Kidney capillary endothelial cell (primary cell): ENCODE measurements around the gene SBK1.

Experiments
- DNase-seq: peaks from one replicate; pipeline ENCODE4 v3.0.0-alpha.2; 2018; ENCODE audit warnings: low spot score

The SBK1 gene

GRCh38 chr16:28282045-28282444, 10.3 kb upstream of the SBK1 start:
- no peak for DNase-seq

GRCh38 chr16:28283173-28283572, 9.2 kb upstream of the SBK1 start:
- DNase-seq, result no peak

DNA sequence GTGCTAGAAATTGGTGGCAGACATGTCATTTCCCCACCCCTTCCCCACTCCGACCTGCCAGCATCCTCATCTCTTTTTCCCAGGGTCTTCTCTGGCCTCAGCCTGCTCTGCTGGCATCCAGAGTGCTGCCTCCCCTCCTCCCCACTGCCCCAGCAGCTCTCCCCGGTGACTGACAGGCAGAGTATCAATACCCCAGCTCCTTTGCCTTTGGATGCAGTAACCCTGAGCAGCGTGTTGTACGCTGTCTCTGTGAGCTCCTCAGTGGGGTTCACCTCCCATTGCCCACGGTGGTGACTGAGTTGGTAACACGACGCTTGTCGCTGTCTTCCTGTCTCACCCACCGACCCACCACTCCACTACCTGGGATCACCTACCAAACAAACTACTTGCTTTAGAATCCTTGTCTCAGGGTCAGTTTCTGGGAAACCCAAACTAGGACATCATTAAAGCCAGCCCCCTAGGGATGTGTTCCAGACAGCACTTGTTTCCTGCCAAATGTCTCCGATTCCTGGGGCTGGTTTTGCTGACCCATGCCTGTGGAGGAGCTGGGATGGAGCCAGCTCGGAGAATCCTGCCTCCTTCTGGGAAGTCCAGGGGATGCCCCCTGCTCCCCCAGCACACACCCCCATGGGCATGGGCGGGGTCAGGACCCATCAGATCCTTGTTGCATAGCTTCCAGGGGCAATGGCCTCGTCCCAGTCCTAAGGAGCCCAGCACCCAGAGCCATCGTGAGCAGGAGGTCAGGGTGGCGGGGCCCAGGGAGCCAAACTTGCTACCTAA, 8.3 kb upstream of the SBK1 start:
- DNase-seq, result no peak

DNA sequence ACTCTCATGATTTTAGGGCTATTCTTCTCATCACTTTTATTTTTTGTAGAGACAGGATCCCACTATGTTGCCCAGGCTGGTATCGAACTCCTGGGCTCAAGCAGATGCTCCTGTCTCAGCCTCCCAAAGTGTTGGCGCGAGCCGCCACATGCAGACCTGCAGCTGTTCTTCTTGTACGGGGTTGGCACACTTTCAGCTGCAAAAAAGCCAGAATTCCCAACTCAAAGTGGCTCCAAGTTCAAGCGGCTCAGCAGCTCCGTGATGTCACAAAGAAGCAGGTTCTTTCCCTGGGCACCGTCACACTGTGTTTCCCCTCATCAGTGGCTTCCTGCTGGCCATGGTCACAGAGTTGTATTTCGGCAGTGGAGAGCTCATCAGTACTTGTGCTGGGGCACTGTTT, 6.7 kb upstream of the SBK1 start:
- DNase-seq, result no peak

DNA sequence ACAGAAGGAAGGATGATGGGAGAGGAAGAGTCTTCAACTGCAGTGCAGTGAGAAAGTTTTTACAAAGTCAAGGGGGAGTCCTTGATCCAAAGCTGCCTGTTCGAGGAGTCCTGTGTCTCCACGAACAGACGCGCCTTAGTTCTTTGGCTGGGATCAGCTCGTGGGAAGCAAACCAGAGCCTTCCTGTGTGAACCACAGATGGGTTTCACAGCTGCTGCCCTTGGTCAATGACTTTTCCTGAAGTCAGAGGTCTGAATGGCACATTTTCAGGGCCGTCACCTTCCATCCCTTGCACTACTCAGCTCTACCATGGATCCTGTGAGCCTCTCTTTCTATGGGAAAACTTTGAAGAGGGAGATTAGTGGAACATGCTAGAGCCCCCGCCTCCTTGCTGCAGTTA, 4.2 kb upstream of the SBK1 start:
- DNase-seq, result no peak

GRCh38 chr16:28289048-28289447, 3.3 kb upstream of the SBK1 start:
- no peak for DNase-seq

DNA sequence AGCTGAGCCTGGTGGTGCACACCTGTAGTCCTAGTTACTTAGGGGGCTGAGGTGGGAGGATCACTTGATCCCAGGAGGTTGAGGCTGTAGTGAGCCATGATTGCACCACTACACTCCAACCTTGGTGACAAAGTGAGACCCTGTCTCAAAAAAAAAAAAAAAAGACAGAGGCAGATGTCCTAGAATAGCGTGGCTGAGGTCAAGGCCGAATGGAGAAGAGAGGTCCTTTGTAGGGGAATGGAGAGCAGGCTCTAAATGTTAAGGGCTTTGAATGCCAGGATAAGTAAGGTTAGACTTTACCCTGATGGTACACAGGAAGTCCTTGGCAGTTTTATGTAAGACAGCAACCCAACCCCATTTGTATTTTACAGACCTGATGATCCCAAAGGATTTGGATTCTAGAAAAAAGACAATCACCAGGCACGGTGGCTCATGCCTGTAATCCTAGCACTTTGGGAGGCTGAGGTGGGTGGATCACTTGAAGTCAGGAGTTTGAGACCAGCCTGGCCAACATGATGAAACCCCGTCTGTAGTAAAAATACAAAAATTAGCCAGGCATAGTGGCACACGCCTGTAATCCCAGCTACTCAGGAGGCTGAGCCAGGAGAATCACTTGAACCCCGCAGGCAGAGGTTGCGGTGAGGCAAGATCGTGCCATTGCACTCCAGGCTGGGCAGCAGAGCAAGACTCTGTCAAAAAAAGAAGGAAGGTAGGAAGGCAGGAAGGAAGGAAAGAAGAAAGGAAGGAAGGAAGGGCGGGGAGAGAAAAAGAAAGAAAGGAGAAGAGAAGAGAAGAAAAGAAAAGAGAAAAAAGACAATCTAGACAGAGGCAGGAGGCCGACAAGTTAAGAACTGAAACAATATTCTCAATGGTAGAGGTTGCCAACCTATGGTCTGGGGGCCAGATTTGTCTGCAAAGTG, 2.1 kb upstream of the SBK1 start:
- no peak for DNase-seq

- DNase-seq, result no peak
These were observed 1.5 kb upstream of the SBK1 start for GRCh38 chr16:28290859-28291254.

- DNase-seq, result no peak
These were observed 641 bp downstream of the SBK1 start for GRCh38 chr16:28292731-28293600.

DNA sequence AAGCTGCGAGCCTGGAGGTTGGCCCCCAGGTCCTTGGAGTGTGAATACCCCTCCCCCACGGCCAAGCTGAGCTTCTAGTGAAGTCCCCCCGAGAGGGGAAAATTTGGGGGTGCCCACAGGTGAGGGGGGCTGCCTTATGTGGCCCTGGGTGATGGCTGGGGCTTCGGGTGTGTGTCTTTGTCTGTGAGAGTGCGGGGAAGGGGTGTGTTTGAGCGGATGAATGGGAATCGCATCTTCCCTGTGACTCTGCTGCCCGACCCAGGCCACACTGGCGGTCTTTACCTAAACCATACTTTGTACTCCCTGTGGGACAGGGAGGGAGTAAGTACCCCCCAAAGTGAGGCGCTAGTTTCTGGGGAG, 1.3 kb downstream of the SBK1 start:
- DNase-seq, result no peak

DNA sequence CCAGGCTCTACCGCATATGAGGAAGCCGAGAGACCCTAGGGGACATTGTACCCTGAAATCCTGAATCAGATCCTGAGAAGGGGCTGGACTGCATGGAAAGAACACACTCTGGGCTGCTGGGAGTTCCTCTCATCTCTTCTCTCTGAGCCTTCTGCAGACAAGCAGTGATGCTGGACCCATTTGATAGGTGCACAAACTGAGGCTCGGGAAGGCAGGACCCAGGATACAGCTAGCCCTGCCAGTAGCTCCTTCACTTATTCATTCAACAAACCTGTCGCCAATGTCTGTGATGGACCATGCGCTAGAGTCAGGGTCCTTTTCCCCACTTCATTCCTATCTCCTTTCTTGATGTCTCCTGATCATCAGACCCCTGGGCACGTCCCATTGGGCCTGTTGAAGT, 1.9 kb downstream of the SBK1 start:
- DNase-seq, result no peak

GRCh38 chr16:28295276-28295675, 3.0 kb downstream of the SBK1 start:
- no peak for DNase-seq

GRCh38 chr16:28297308-28297707, 5.0 kb downstream of the SBK1 start:
- no peak for DNase-seq

DNA sequence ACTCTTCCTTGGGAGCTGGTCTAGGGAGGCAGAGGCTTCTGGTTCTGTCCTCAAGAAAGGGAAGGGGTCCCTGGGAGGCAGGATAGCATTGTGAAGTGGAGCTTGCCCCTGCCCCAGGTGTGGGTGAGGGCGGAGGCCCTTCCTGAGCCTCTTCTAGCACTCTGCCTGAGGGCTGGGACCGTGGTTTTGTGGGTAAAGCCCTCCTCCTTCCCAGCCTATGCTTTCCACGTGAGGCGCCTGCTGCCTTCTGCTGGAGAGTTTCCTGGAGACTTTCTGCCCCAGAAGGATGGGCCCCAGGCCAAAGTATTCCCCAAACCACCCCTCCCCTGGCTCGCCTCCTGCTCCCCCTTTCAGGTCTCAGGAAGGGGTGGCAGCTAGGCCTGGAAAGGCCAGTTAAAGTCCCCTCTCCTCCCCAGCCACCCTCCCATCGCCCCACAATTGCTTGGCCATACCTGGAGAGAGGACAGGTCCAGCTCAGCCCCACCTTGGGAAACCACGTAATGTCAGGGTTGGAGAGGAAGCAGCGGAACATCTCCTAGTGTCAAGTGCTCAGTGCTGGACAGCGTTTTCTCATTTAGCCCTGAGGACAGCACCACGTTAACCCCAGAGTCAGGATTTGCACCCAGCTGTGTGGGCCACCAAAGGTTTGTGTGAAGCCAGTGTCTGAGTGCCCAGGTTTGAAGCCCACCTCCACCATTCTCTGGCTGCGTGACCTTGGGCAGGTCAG, 5.6 kb downstream of the SBK1 start:
- DNase-seq, result no peak

- DNase-seq, result no peak
These were observed 6.2 kb downstream of the SBK1 start for GRCh38 chr16:28298511-28298878.

DNA sequence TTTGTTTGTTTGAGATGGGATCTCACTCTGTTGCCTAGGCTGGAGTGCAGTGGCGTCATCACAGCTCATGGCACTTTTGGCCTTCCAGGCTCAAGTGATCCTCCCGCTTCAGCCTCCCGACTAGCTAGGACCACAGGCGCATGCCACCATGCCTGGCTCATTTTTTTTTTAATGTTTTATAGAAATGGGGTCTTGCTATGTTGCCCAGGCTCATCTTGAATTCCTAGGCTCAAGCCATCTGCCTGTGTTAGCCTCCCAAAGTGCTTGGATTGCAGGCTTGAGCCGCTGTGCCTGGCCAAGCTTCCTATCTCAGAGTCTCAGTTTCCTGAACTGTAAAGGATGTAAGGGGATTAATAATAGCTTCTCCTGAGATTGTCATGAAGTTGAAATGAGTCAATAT, 8.0 kb downstream of the SBK1 start:
- no peak for DNase-seq

DNA sequence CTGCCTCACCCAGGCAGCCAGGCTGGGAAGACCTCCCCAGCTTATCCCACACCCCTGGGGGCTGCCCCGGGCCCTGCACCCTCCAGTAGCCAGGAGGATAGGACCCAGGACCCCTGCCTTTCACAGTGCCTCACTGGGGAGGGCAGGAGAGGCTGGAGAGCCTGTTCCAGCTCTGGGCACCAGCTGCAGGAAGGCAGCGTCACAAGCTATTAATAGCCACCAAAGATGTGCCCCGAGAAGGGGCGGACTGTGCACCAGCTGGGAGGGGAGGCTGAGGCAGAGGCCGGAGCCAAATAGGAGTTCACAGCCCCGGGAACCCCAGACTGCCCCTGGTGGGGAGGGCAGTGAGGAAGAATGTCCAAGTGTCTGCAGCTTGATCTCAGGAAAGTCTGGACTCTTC, 8.8 kb downstream of the SBK1 start:
- no peak for DNase-seq

DNA sequence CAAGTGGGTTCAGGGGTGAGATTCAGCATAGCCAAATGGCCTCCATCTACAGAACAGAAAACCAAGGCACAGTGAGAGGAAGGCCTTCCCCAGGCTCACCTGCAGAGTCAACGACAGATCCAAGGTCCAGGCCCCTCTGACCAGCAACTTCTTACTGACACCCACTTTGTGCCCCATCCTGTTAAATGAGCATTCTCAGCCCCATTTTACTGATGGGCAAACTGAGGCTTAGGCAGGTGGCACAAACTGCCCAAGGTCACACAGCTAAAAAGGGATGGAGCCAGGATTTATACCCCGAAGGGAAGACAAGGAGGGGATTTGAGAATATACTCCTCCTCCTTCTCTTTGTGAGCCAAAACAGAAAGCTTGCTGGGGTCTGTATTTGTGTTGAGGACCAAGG, 9.3 kb downstream of the SBK1 start:
- DNase-seq, result no peak

DNA sequence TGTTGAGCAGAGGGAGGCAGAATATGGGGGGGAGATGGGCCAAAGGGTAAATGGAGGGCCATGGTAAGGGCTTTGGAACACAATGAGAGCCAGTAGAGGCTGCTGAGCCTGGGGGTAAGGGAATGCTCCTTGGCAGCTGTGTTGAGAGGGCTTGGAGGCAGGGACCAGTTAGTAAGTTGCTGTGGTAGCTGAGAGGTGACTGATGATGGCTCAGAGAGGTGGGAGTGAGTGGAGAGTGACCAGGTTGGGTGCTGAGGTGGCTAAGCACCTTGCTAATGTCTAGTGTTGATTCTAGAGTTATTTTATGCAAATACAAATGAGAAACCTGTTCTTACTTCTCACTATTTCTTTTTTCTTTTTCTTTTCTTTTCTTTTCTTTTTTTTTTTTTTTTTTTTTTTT, 10.8 kb downstream of the SBK1 start:
- DNase-seq, result no peak

- peak; percentile 15 for DNase-seq
These were observed 11.9 kb downstream of the SBK1 start for GRCh38 chr16:28304214-28304613.

DNA sequence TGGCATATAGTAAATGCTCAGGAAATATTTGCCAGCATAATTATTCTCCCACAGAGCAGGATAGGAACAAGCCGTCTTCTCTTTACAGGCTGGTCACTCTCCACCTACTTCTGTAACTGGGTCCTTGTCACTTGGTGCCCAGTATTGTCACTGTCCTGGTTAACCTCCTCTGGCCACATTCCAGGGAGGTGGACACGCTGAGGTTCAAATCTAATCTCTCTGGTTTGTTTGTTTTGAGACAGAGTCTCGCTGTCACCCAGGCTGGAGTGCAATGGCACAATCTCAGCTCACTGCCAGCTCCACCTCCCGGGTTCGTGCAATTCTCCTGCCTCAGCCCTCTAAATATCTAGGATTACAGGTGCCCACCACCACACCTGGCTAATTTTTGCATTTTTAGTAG, 15.6 kb downstream of the SBK1 start:
- no peak for DNase-seq
